Glomerular visceral epithelial cell (primary cell): ENCODE measurements around the gene SLC9A3.
"Not testable (repeated sequence)": the region's sequence is repeated elsewhere in the genome, so short reads cannot be mapped to it uniquely, and the experiment has no call there.

Source experiments
- DNase-seq: peaks from one replicate; pipeline ENCODE4 v3.0.0-alpha.2; 2016; ENCODE audit errors: extremely low spot score

Gene SLC9A3

DNA sequence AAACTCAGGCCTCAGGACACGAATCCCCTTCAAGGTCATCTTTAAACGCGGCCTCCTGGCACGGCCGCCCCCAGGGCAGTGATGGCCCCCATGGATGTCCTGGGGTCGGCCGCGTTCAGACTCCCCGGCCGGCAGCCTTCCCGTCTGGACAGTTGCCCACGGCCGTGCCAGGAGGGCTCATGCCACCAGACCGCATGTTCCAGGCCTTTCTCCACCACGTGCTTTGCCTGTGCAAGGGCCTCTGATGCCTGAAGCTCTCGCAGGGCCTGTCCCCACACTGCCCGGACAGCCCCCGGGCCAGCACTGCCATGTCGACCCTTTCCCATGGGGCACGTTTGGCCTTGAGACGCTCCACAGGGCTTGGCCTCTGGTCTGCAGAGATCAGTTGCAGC is 34.6 kb downstream of the SLC9A3 start:
- no peak for DNase-seq

DNA sequence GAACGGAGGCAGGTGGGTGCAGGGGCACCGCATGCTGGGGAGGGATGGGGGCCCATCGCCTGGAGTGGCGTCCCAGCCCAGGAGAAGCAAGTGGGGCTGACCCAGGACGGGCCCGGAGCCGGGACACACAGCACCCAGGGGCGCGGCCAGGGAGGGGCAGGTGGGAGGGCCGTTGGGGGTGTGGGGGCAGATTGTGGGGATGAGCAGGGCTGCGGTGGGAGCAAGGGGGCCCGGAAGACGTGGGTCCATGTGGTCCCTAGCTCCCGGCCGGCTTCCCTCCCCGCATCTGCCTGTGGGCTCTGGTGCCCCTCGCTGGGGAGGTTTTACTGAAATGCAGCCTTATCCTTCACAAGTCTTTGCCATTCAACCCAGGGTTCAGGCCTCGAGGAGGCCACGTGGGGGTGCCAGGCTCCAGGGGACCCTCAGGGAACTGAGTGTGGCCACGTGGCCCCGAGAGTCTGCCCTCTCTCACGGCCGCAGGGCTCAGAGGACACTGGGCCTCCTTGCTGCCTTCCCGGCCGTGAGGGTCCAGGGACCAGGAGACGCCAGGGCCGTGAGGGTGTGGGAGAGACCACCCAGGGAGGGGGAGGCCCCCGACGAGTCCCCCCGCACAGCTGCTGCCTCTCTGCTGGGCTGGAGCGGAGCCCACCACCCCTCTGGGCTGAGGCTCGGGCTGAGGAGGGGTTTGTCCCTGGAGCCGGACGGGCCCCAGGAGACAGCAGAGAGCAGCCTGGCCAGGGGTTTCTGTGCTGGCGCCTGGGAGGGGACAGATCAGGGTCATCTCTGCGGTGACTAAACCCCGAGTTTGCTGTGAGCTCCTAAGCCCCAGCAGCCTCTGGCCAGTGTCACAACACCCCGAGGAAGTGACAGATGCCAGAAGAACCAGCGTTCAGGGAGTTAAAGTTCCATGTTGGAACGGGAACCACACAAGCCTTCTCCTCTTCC is 35.2 kb downstream of the SLC9A3 start:
- no peak for DNase-seq

GRCh38 chr5:488241-488640 is 36.0 kb downstream of the SLC9A3 start:
- no peak for DNase-seq

- DNase-seq: not testable (repeated sequence)
These were observed 37.7 kb downstream of the SLC9A3 start for GRCh38 chr5:486597-486996.

- DNase-seq: no peak
These were observed 38.2 kb downstream of the SLC9A3 start for GRCh38 chr5:485946-486491.

GRCh38 chr5:485113-485945 is 38.9 kb downstream of the SLC9A3 start:
- DNase-seq: no peak

DNA sequence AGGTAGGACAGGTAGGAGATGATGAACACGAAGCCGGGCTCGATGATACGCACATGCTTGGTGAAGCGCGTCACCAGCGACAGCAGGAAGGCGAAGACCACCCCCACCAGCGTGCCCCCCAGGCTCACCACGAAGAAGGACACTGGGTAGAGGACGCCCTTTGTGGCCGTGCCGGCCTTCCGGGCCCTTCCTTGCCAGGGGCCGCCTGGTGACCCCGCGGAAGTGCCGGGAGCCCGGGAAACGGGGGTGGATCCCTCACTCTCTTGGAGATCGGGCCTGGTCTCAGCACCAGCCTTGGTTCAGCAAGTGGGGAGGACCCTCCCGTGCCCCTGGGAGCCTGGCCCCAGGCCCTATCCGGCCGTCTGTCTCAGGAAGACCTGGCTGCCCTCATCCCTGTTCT is 39.7 kb downstream of the SLC9A3 start:
- no peak for DNase-seq

DNA sequence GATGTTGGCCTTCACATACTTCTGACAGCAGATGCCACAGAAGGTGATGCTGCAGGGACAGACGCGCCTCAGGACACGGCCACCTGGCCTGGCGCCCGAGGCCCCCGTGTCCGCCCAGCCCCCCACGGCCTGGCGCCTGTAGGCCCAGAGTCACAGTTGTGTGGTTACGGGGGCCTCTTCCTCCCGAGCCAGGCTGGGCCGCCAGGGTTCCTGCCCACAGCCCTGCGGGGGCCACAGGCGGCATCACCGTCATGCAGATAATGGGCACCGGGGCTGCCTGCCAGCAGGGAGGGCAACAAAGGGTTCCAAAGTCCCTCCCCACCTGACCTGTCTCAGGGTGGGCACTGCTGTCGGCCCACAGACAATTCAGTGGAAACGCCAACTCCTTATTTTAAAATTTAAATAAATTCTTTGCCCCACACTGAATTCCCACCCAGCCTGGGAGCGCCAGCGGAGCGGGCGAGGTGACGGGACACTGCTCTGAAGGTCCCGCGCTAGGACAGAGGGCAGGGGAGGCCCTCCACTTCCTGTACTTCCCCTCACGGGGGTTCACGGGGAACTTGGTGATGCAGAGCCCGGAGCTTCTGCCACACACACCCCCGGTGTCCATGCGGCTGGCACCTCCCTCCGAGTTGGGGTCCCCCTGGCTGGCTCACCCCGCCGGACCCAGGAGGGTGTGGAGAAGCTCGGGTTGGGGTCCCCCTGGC is 40.7 kb downstream of the SLC9A3 start:
- DNase-seq: no peak

DNA sequence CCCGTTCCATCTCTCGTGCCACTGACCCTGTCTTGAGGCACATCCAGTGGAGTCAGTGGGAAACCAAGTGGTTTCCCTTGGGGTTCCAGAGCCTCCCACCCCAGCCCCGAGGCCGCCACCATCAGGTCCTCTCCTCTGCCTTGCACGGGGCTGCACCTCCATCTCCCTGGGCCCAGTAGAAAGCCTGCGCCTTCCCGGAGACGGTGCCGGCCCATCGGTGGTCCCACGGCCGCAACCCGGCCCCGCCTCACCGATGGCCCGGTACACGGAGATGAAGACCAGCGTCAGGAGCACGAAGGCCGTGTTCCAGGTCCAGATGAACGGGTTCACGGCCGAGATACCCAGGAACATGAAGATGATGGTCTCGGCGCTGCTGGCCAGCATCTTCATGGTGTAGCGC is 41.2 kb downstream of the SLC9A3 start:
- no peak for DNase-seq

DNA sequence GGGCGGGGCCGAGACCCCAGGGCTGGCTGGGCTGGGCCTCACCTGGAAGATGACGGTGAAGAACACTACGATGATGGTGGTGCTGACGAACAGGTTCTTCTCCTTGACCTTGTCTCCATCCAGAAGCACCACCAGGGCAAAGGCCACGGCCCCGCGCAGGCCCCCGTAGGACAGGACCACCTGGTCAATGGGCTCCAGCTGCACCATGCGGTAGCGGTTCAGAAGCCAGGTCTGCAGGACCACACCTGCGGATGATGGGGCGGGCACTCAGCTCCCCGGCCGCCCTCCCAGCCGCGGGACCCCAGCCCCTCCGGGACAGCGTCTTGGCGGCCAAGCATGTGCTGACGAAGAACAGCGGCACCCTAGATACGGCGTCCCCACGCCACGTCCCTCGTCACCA is 41.7 kb downstream of the SLC9A3 start:
- no peak for DNase-seq

DNA sequence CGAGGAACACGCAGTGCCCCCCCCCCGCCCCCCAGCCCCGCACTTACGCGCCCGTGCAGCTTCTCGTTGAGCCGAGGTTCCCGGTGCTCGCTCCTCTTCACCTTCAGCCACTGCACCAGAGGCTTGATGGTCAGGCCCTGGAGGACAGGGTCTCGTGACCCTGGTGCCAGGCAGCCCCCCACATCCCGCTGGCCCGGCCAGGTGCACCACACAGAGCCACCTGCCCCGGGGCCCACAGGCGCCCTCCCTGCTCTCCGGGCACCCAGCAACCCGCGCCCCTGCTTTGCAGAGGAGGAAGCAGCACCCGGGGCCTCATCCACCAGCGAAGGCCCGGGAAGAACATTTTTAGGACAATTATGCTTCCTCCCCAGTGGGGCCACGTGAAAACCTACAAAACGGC is 42.2 kb downstream of the SLC9A3 start:
- no peak for DNase-seq

GRCh38 chr5:481347-481746 is 42.9 kb downstream of the SLC9A3 start:
- no peak for DNase-seq

DNA sequence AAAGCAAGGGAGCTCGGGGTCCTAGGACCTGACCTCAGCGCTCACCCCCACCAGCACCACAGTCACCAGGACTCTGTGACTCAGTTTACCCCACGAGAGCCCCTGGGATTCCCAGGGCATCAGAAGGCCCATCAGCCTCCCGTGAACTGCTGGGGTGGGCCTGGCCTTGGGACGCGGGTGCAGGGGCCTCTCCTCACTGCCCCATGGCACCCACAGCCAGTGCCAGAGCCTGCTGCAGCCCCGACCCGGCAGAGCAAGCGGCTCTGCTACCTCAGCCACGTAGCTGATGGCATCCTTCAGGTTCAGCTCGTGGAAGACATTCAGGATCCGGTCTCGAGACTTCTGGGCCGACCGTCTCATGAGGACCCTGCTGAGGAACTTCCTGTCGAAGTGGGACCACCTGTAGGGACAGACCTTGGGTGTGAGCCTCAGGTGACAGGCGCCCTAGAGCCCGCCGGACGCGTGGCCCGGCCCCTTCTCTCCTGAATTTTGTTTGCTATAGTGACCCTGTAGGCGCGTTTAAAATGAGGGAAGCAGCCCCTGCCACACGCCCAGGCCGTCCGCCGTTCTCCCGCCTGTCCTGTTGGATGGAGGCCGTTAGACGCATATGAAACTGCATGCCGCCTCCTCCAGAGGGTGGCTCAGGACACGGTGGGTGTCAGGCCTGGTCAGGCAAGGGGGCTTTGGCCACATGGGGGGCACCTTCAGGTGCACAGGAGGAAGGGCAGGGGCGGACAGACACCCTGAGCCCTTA is 44.5 kb downstream of the SLC9A3 start:
- no peak for DNase-seq

DNA sequence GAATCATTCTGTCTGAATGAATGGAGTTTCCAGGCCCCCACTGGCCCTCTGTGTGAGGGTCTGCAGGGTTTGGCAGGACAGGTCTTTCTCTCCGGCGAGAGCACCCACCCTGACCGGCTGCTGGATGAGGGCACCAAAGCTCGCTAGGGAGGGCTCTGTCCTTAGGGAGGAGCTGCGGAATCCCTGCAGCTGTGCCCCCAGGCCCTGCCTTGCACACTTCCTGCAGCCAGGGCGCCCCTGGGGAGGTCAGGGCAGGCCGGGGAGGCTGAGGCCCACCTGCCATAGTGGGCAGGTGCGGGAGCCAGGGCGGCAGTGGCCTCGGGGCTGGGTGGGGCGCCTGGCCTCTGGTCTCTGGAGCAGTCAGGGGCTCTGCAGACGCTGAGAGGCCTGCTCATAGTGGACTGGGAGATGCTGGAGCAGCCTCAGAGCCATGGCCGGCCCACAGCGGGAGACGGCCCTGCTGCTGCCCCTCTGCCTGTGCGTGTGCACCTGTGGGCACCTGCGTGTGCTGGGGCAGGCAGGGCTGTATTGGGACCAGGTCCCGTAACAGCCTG is 45.2 kb downstream of the SLC9A3 start:
- no peak for DNase-seq

DNA sequence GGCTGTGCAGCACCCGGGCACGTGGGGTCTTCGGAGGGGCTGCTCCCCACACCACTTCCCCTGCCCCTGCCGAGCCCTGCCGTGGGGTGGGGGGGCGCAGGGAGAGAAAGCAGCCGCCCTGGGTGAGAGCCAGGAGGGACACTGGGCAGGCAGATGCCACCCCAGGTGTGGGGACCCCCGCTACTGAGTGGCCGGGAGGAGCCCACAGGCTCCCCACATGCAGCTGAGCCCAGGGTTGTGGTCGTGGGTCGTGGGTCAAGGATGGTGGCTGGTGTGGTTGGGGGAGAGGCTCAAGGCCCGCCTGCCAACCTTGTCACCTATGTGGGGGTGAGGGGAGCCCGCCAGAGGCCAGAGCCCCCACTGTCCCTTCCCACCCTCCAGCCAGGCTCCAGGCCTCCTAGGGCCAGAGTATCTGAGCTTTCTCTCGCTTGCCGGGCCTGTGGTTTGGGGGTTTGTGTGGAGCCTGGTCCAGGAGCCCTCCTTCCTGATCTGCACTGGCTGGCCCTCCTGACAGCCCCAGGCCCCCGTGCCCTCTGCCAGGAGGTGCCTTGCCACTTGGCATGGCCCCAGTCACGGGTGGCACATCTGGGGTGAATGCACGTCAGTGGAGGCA is 45.8 kb downstream of the SLC9A3 start:
- no peak for DNase-seq

- DNase-seq: no peak
These were observed 46.4 kb downstream of the SLC9A3 start for GRCh38 chr5:477871-478270.

GRCh38 chr5:477247-477646 is 47.0 kb downstream of the SLC9A3 start:
- no peak for DNase-seq

DNA sequence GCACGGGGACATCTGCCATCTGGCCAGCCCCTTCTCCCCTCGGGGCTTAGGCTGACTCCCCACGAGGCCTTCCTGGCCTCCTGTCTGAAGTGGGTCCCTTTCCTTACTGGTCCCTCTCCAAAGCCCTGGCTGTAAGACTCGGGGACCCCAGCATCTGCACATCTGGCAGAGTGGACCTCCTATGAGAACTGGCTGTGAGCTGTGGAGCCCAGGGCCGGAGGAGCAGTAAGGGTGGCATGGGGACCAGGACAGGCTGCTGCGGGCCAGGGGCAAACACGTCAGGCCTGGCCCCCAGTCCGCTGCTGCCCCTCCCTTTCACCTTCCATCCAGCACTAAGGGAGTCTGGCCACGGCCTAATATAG is 47.5 kb downstream of the SLC9A3 start:
- no peak for DNase-seq

DNA sequence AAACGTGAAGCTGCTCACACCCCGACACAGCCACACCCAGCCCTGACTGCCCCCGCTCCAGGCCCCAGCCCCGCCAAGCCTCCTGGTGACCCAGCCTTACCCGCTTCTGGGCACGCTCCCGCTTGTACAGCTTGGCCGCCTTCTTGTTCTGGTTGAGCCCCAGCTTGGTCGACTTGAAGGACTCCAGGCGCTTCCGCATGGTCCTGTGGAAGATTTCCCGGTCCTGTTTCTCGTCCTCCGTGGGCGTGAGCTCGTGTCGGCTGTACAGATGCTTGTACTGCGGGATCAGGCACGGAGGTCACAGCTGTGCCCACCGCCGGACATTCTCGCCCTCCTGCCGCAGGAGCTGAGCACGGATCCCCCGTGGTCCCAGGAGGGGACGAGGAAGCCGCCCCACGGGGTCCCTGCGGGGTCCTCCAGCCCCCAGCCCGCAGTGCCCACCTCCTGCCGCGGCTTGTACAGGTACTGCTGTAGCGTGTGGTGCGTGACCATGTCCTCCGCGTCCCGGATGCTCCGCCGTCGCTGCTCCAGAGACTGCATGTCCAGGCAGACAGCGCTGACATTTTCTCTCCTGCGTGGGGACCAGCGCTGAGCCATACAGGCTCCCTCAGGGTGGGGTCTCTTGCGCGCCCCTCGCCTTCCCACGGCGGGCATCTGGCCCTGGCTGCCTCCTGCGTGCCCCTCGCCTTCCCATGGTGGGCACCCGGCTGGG is 48.0 kb downstream of the SLC9A3 start:
- no peak for DNase-seq

GRCh38 chr5:475704-476101 is 48.5 kb downstream of the SLC9A3 start:
- no peak for DNase-seq
